T-helper 1 cell treated with Interleukin-12 subunit alpha and Interleukin-12 subunit beta and Interleukin-4 antibody, amounts not matched to agents 30 μg/mL and 1 μg/mL, for 36 hours (primary cell): ENCODE measurements around the gene ONECUT1.
A peak's percentile ranks its signal among the peaks of the same experiment; 100 is the strongest.

Experiments used
- H3K27ac Mint-ChIP-seq: one replicate; pipeline ENCODE4 v1.8.0; 2021; ENCODE audit warnings: mild to moderate bottlenecking, mixed read lengths
- H3K27me3 Mint-ChIP-seq: one replicate; pipeline ENCODE4 v1.8.0; 2021; ENCODE audit warnings: low read depth, mixed read lengths
- H3K36me3 Mint-ChIP-seq: one replicate; pipeline ENCODE4 v1.8.0; 2021; ENCODE audit warnings: low read depth, mixed read lengths
- H3K4me1 Mint-ChIP-seq: one replicate; pipeline ENCODE4 v1.8.0; 2021; ENCODE audit warnings: low read depth, mixed read lengths
- H3K4me3 Mint-ChIP-seq: one replicate; pipeline ENCODE4 v1.8.0; 2021; ENCODE audit warnings: mild to moderate bottlenecking, moderate library complexity, mixed read lengths
- H3K9me3 Mint-ChIP-seq: one replicate; pipeline ENCODE4 v1.8.0; 2021; ENCODE audit warnings: mixed read lengths

ONECUT1 gene

DNA sequence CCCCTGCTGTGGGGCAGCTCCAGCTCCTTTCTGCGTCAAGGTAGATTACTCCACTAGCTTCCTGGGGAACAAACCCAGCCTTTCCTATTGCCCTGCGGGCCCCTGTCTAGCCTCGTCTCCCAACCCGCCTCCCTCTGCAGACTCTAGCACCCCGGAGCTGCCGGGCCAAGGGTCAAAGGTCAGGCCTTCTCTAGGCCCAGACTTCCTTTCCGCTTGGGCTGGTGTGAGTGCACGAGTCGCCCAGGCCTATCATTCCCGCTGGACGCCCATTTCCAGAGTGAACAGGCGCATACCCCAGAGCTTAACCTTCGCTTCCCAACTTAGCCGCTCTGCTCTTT, 11.6 kb upstream of the ONECUT1 start:
- H3K27me3 Mint-ChIP-seq = peaks cover 88% of the 10 kb centered on the region

DNA sequence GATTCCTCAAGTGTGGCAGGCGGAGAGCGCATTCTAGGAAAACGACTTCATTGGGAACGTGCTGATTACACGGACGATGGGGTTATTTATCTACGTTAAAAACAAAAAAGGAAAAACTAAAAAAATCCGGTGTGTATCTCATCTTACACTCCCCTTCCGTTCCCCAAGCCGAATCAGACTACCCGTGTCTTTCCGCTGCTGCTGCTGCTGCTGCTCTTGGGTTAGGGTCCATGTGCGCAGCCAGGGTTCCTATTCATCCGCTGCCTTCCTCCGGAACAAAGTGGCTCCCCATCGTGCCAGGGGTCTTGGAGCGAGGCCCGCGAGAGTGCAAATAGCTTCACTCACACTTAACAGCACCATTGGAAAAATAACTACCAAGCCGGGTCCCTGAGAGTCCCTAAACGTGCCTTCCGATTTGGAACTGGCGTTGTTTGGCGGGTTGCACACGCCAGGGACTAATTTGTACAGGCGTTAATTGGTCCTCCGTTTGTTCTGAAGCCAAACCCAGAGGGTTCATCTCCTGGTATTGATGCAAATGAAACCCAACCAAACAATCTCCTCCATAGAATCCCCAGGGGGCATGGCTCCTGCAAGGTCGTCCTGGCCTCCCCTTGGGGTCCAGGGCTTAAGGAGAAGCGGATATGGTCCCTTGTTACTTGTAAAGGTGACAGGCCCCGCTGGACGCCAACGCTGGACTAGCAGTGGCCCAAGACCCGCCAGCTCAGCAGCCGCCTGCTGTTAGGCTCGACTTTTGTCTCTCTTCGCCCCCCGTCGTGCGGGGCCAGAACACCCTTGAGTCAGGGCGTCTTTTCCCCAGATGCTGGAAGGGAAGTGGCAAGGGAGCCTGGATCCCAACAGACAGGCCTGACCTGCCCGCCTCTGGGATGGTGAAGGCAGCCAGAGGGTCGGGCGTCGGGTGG, 11.0 kb upstream of the ONECUT1 start:
- Mint-ChIP-seq H3K27ac (no peak overlapping the region), H3K4me3 (no peak overlapping the region), H3K4me1 (peaks cover 8% of the 10 kb centered on the region), H3K36me3 (no peaks in the 10 kb centered on the region), H3K9me3 (no peaks in the 10 kb centered on the region), H3K27me3 (peaks cover 88% of the 10 kb centered on the region)

More for the DNA sequence above, 11.6 kb upstream of the ONECUT1 start:
- H3K4me1 Mint-ChIP-seq = peaks cover 8% of the 10 kb centered on the region
- H3K9me3 Mint-ChIP-seq = no peaks in the 10 kb centered on the region
- no peak overlapping the region for H3K4me3 Mint-ChIP-seq
- no peak overlapping the region for H3K27ac Mint-ChIP-seq
- H3K36me3 Mint-ChIP-seq = no peaks in the 10 kb centered on the region

DNA sequence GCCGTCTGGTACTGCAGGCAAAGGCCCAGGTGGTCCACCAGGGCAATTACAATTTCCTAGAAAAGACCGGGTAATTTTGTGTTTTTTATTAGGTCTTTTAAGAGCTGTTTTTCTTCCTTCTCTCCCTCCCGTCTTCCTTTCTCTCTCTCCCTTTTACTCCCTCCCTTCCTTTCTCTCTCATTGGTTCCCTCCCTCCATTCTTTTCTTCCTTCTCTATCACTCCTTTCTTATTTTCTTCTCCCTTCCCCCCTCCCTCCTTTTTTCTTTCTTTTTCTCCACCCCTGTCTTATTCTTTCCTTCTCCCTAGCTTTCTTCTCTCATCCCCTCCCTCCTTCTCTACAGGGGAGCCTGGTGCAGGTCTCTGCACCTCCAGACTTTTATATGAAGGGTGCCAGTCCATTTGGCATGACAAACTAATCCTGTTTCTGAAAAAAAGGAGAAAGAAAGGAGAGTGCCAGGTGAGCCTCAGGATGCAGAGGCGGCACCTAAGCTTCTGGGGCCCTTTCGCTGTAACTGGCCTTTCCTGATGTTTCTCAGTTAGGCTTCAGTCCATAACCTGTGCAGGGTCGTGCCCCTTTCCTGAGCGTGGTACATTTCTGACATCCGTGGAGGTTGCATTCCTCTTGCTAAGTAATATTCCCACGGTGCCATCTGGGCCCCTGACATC, 9.1 kb upstream of the ONECUT1 start:
- Mint-ChIP-seq H3K4me1 (peaks cover 7% of the 10 kb centered on the region), H3K27me3 (peaks cover 93% of the 10 kb centered on the region), H3K27ac (peak overlapping the region; percentile 13), H3K9me3 (no peaks in the 10 kb centered on the region), H3K4me3 (no peak overlapping the region), H3K36me3 (peaks cover 1% of the 10 kb centered on the region)

DNA sequence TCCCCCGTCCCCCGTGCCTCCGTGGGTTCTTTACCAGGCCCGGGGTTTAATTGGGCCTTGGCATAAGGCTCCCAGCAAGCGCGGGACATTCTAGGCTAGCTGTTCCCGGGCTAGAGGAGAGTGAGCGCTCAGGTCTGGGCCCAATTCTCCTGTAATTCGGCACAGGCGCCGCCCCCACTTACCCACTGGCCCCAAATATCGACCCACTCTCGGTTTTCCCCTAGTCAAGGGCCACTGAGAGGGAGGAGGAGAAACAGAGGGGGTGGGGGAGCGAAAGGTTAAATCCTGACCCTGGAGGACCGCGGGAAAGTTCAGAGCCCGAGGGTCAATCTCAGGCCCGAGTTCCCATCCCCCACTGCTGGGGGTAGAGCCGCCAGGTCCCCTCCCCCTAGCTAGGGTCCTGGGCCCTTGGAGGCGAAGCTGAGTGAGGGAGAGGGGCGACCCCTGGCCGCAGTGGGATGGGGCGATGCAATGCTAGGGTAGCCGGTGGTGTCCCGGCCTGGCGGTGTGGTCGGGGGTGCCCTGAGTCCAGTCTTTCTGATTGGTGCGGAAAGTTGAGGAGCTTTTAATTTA, 8.5 kb upstream of the ONECUT1 start:
- Mint-ChIP-seq H3K4me1 (peaks cover 7% of the 10 kb centered on the region), H3K27me3 (peaks cover 95% of the 10 kb centered on the region), H3K27ac (peak overlapping the region; percentile 13), H3K36me3 (peaks cover 1% of the 10 kb centered on the region), H3K4me3 (no peak overlapping the region), H3K9me3 (no peaks in the 10 kb centered on the region)

DNA sequence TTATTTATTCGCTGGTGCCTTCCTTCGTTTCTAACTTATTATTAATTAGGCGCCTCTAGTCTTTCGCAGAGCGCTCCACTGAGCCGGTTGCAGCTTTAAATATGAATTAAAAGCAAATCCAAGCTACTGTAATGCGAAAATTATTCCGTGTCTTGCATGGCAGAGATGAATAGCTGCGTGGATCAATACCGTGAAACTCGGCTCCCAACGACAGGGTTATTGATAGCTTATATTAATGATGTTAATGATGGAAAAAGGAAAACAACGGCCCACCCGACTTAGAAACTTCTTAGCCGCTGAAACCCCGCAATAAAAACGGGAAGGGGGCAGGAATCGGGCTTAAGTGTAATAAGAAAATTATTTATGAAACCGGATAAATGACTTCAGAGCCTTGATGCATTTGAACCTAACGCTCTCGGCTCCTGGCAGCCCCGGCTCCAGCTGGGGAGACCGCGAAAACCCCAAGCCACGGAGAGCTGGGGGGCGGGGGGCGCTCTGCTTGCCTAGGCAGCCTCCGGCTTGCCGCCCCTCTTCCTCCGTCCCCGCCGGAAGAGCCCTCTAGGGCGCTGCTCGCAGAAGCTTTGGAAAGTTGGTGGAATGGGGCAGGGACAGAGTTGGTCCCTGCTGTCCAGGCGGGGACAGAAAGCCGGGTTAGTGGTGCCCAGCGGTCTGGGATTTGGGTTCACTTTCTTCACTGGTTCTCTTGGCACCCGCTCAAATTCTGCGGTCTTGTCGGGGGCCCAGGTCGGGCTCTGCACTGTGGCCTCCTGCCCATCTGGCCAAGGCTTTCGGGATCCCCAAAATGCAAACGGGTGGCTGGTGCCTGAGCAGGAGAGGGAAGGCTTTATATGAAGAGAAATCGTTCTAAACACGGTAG, 7.7 kb upstream of the ONECUT1 start:
- Mint-ChIP-seq H3K4me3 (no peak overlapping the region), H3K4me1 (peaks cover 2% of the 10 kb centered on the region), H3K27me3 (peaks cover 95% of the 10 kb centered on the region), H3K27ac (no peak overlapping the region), H3K9me3 (no peaks in the 10 kb centered on the region), H3K36me3 (peaks cover 1% of the 10 kb centered on the region)

DNA sequence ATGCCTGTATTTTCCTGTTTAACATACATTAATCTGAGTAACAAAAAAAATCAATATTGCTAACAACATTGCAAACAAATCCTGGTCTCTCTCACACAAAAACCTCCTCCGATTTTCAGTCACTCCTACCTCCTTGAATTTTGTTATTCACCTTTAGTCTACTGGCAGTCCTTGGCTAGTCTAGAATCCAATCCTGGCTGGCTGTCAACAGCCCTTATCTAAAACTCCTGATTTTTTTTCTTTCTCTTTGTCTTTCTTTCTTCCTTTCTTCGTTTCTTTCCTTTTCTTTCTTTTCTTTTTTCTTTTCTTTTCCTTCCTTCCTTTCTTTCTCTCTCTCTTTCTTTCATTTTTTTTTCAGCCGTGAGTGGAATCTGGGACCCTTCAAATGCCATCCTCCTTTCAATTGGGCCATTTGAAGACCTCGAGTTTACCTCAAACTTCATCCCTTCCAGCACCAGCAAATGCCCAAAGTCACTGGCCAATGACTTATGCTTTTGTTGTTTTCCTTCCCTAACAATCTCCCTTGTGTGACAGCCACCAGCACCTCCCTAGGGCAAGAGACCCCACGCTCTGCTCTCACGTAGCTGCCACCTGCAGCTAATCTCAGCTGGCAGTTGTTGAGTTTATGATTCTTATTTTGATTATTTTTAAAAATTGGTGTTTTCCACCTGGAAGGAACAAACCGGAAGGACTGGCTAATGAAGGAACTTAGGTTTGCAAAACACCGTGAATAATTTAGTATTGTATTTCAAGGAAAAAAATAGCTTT, 6.8 kb upstream of the ONECUT1 start:
- Mint-ChIP-seq H3K4me1 (peaks cover 2% of the 10 kb centered on the region), H3K27ac (peak overlapping the region; percentile 72), H3K9me3 (no peaks in the 10 kb centered on the region), H3K36me3 (peaks cover 1% of the 10 kb centered on the region), H3K27me3 (peaks cover 95% of the 10 kb centered on the region), H3K4me3 (no peak overlapping the region)

DNA sequence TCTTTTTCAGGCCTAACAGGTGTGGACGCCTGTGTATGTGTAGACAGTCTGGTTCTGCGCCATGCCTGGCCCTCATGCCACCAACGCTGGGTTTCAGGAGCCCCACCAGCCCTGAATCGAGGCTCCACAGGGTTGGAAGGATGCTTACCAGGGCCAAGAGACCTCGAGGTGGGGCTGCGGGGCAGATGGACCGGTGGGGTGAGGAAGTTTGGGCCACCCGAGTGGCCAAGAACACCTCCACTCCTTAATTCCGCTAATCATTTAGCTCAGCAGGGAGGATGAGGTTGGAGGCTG, 6.0 kb upstream of the ONECUT1 start:
- Mint-ChIP-seq H3K36me3 (peaks cover 1% of the 10 kb centered on the region), H3K27me3 (peaks cover 95% of the 10 kb centered on the region)

DNA sequence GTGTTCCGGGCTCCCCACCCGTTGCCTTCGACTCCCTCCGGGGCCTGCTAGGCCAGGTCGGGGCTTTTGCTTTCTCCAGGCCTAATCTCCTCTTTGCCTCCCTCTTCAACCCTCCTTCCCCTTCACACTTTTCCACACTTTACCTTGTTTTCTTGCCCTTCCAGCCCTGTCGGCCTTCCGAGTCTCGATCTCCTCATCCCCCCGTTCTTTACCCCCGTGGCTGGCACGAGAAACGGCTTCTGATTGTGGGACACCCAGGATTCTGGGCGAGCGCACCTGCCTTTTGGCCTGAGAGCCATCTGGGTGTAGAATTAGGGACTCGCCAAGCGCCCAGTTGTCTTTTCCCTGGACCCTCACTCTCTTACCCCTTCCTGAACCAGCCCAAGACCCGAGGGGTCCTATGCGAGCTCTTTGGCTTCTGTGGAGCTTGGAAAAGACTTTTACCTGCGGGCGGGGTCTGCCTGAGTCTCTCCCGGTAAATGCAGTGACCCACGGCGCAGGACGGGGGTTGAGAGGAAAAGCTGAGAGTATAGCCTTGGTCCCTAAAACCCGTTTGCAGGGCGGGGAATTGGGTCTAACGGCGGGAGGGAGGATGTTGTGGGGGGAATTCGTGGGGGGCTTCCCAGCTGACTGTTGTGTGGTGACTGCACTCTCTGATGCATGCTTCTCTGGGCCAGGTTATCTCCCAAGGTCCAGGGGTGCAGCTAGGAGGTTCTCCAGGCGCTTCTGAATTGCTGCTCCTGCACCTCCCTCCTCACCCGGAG, 5.5 kb upstream of the ONECUT1 start:
- peak overlapping the region; percentile 19 for H3K4me3 Mint-ChIP-seq

More for the DNA sequence above, 6.0 kb upstream of the ONECUT1 start:
- Mint-ChIP-seq H3K4me3 (no peak overlapping the region), H3K27ac (no peak overlapping the region), H3K9me3 (no peaks in the 10 kb centered on the region), H3K4me1 (peaks cover 2% of the 10 kb centered on the region)

DNA sequence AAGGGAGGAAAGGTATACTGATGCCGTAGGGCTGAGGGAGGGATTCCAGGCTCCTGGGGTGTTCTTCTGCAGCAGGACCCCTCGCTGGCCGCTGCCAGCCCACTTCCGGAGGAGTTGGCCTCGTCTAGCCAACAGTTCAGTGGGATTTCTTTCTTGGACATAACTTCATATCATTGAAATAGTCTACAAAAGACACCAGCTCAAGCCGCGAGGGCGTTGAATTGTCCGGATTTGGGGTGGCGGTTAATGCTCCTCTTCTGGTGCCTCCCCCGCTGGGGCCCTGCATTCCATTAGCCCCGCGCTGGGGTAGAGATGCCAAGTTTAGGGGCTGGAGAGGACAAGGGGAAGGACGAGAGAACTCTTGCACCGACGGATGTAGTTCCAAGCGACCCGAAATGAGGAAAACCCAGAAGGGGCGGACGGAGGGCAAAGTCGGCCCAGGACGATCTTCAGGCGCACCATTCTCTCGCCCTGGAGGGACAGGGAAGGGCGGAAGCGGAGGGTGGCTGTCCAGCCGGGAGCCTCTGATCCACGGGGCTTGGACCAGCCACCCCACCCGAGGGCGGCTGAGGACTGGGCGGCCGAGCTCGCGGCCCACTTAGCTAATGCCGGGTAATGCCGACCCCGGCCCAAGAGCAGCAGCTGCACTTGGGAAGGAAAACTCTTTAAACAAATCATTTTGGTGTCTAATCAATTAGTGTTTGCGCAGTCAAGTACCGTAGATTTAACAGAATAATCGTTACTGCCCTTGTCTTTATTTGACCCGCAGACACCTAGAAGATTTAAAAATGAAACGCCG, 4.7 kb upstream of the ONECUT1 start:
- Mint-ChIP-seq H3K27me3 (peaks cover 92% of the 10 kb centered on the region), H3K9me3 (no peaks in the 10 kb centered on the region), H3K4me3 (no peak overlapping the region), H3K36me3 (peaks cover 1% of the 10 kb centered on the region), H3K4me1 (peaks cover 2% of the 10 kb centered on the region), H3K27ac (no peak overlapping the region)

More for the DNA sequence above, 5.5 kb upstream of the ONECUT1 start:
- peak overlapping the region; percentile 65 for H3K27ac Mint-ChIP-seq
- H3K4me1 Mint-ChIP-seq = peaks cover 2% of the 10 kb centered on the region
- peaks cover 95% of the 10 kb centered on the region for H3K27me3 Mint-ChIP-seq
- H3K9me3 Mint-ChIP-seq = no peaks in the 10 kb centered on the region
- H3K36me3 Mint-ChIP-seq = peaks cover 1% of the 10 kb centered on the region

DNA sequence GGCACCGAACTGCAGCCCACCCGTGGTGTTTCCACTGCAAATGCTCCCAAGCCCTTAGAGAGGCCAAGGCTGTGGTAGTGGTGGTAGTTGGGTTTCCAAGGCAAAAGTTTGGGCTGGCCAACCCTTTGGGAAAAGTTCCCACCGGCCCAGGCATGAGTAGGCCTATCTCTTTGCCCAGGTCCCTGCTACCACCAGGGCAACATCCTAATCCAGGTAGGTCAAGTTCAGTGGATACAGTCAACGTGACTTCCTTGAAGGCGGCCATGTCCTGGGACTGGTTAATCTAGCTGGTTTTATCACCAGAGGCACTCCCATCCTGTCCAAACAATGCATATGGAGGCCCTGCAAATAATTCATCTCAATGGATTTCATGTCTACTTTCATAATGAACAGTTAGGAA, 1.6 kb upstream of the ONECUT1 start:
- Mint-ChIP-seq H3K4me1 (peaks cover 2% of the 10 kb centered on the region), H3K36me3 (peaks cover 3% of the 10 kb centered on the region), H3K27ac (no peak overlapping the region), H3K9me3 (no peaks in the 10 kb centered on the region), H3K4me3 (no peak overlapping the region), H3K27me3 (peaks cover 95% of the 10 kb centered on the region)

DNA sequence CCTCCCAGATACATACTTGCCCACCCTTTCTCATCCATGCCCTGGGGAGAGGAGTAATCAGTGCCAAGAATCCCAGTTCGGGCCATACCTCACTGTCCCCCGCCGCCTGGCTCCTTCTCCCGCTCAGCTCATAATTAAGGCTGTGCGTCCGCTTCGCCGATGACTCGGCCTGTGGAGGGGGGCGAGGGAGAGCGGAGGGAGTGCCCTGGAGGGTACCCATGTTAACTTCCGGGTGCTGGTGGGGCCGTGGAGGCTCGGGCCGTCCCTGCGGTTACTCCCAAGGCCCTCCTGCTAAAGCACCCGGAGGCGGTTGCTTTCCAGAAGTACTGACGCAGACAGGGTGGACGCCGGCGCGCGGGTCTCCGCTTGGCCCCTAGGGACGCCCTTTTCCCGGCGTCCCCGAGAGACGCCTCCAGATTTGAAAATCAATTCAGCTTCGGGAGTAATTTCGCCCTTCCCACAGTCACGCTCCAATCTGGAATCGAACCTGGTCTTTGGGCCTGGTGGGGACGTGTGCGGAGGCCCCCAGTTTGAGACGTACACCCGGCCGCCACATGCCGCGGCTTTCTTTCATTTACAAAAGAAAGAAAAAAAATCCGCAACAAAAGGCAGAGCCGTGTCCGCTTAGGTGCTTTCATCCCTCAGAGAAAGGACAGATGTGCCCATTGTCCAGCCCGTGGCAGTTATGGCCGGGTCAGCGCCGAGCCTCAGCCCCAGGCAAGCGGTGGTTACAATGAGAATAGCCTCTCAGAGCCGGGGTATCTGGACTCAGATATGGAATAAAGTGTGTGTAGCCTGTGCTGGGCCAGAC, 1.0 kb upstream of the ONECUT1 start:
- peaks cover 2% of the 10 kb centered on the region for H3K4me1 Mint-ChIP-seq
- peaks cover 95% of the 10 kb centered on the region for H3K27me3 Mint-ChIP-seq
- no peak overlapping the region for H3K27ac Mint-ChIP-seq
- H3K9me3 Mint-ChIP-seq = no peaks in the 10 kb centered on the region
- peak overlapping the region; percentile 21 for H3K4me3 Mint-ChIP-seq
- peaks cover 3% of the 10 kb centered on the region for H3K36me3 Mint-ChIP-seq

DNA sequence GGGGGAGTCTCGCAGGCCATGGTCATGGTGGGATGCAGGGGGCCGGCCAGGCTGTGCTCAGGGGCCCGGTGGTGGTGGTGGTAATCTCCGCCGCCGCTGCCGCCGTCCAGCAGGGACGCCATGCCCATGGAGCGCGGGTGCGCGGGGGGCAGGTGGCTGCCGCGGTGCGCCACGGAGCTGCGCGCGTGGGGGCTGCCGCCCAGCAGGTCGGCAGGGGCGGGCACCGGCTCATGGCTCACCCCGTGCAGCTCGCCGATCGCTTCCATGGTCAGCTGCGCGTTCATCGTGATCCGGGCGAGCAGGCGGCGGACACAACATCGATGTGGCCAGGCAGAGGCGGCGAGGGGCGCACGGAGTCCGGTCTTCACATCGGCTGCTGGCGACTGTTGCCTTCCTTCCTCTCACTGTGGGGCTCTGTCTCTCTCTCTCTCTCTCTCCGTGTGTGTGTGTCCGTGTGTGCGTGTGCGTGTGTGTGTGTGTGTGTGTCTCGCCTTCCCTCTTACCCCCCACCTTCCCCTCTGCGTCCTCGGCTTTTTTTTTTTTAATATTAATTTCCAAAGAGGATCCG, 451 bp downstream of the ONECUT1 start:
- no peaks in the 10 kb centered on the region for H3K4me1 Mint-ChIP-seq
- no peaks in the 10 kb centered on the region for H3K9me3 Mint-ChIP-seq
- peaks cover 96% of the 10 kb centered on the region for H3K27me3 Mint-ChIP-seq
- peak overlapping the region; percentile 54 for H3K4me3 Mint-ChIP-seq
- H3K27ac Mint-ChIP-seq = no peak overlapping the region
- H3K36me3 Mint-ChIP-seq = peaks cover 2% of the 10 kb centered on the region
